Renal pelvis (tissue), 4 donors: Measurements from ENCODE around the gene USP9X. TPM values are rescaled to one million over a fixed set of nuclear protein-coding genes. Genes with fewer than 3 reads are reported as not detected.
"Not testable (repeated sequence)": the region's sequence is repeated elsewhere in the genome, so short reads cannot be mapped to it uniquely, and the experiment has no call there.

Source experiments
- DNase-seq: peaks from one replicate; pipeline ENCODE4 v3.0.0-alpha.2; 2013
- polyA plus RNA-seq, 3 donors: library from polyadenylated mRNA; unstranded; fragments of 120-200 nt; gene quantifications; one replicate each; pipeline ENCODE4 v1.2.1, GENCODE V29; 2013; ENCODE audit not compliant: insufficient read length in 3 of 3

Gene USP9X
- polyA plus RNA-seq, 3 donors: 57.3 to 71.3 (median 61.8) TPM

DNA sequence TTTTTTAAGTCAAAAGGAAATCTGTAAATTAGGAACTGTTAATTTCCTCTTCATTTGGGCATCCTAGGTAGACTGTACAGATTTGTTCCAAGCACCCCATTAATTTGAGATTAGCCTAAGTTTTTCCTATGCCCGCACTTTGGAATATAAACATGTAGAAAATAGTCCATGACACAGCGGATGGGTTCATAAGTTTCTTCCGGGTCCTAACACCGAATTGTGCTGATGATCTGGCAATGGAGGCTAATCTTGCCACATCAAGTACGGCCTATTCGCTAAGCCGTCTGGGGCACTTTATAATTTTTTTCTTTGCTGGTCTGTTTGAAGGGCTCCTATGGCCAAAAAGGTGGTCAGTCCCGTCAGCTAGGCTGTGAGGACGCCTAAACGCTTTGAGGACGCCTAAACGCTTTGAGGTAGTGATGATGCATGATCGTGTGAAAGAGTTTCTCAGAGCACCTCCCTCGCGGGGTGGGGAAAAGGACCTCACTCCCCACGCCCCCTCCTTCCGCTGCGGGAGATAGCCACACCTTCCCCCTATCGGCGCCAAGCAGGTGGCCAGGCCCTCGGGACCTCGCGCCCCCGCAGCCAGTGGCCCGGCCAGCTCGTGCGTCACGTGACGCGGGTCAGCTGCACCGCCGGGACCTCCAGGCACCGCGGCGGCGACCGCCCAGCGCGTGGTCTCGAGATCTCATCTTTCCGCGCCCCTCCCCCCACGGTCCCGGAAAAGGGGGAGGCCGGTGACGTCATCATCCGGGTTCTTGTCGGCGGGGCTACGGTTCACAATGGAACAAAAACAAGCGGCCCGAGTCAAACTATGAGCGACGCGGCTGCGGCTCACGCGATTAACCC is 977 bp upstream of the USP9X start:
- DNase-seq: peak; percentile 95

GRCh38 chrX:41085512-41085877 is 250 bp downstream of the USP9X start:
- no peak for DNase-seq

- DNase-seq: peak; percentile 57
Observed at GRCh38 chrX:41085878-41086626, 807 bp downstream of the USP9X start.

DNA sequence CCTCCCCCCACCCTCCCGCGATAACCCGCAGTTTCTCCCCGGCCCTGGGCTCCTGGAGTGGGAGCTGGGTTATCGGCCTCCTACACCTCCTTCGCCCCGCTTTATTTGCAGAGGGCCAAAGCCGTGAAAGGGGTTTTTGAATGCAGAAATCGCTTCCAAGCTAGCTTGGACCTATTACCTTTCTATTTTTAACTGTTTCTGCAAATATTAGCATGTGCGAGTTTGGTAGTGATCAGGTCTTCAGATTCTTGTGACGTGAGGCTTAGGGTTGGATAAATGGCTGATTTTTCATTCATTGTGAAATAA is 1.3 kb downstream of the USP9X start:
- no peak for DNase-seq

GRCh38 chrX:41087201-41087600 is 2.0 kb downstream of the USP9X start:
- no peak for DNase-seq

GRCh38 chrX:41090568-41091238 is 5.5 kb downstream of the USP9X start:
- no peak for DNase-seq

DNA sequence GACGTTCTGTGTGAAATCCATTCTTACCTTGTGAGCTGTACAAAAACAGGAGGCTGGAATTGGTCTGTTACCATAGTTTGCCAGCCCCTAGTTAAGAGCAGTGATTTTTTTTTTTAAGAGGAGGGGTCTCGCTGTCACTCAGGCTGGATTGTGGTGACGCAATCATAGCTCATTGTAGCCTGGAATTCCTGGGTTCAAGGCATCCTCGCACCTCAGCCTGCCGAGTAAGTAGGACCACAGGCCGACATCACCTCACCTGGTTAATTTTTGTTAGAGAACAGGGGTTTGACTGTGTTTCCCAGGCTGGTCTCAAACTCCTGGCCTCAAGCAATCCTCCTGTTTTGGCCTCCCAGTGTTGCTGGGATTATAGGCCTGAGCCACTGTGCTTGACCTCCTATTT is 7.5 kb downstream of the USP9X start:
- no peak for DNase-seq

DNA sequence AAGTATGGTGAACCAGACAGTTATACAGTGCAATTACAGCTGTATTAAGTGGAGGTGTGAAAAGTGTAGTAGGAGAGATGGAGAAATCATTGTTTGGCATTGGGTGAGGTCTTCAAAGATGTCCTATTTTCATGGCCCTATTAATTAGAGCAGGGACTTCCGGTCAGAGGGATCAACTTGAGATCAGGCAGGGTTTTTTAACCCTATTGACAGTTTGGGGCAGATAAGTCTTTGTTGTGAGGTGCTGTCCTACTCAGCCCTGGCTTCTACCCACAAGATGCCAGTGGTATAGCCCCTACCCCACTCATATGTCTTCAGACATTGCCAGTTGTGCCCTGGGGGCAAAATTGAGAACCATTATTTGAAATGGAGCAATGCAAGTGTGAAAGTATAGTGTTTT is 9.9 kb downstream of the USP9X start:
- DNase-seq: no peak

DNA sequence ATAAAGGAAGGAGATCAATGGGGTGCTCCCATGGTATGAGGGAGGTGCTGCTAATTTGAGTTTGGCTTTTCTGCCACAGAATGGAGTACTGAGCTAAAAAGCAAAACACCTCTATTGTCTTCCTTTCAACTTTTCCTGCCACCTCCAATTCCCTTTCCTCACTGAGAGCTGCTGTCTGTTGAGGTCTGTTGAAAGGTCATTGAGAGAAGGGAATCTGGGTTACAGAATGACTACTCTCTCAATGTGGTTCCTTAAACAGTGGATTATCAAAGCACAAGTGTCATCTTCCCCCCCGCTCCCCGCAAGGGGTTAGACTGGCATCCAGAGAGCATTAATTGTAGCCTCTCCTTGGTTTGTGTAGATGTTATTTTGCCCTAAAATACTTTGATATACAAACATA is 10.7 kb downstream of the USP9X start:
- DNase-seq: no peak

GRCh38 chrX:41096339-41096955 is 11.2 kb downstream of the USP9X start:
- DNase-seq: no peak

GRCh38 chrX:41097326-41097725 is 12.1 kb downstream of the USP9X start:
- no peak for DNase-seq

GRCh38 chrX:41100200-41100599 is 15.0 kb downstream of the USP9X start:
- no peak for DNase-seq

- DNase-seq: no peak
Observed at GRCh38 chrX:41100819-41101218, 15.6 kb downstream of the USP9X start.

DNA sequence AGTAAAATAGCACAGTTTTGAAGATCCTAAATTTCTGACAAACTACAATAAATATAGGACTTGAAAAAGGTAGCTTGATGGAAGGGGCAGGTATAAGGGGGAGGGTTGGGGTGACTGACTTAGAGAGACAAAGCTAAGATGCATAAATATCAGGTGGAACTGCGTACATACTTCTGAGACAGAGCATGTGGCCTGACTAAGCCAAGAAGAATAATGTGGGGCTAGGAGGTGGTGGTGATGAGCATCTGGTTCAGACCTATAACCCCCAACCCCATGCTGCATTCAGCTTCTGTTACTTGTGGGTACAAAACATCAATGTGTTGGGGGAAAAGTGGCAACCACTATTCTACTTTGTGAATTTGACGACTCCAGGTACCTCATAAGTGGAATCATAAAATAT is 19.8 kb downstream of the USP9X start:
- DNase-seq: no peak

- DNase-seq: not testable (repeated sequence)
Observed at GRCh38 chrX:41106257-41106656, 21.0 kb downstream of the USP9X start.

GRCh38 chrX:41108007-41108406 is 22.8 kb downstream of the USP9X start:
- DNase-seq: no peak

DNA sequence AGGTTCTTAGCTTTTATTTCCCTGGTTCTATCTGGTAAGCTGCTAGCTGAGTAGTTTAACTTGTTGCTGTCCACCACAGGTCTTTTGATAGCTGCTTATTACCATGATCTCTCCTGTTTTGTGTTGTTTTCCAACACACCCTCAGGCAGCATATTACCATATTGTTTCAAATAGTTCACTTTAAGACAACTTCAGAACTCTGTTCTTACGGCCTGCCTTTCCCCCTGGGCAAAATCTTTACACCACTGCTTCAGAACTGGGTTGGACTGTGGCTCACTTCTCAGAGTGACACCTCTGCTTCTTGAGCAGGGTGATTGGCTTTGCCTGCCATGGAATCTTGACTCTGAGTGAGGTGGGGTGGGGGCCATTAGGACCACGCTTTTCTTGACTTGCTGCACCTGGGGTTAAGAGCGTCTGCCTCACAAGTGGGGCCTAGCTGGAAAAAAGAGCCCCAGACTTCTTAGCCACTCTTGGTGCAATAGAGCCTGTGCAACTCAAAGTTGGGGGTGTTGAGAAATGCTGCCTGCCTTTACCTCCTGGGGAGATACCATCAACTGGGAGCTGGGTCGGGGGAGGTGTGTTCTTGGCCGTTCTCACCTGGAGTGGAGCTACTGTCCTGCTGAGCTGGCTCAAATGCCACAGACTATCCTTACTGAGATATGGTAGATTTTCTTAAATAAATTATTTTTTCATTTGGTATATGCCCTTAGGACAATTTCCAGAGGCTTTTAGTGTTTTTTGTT is 23.4 kb downstream of the USP9X start:
- no peak for DNase-seq

GRCh38 chrX:41110801-41111625 is 25.8 kb downstream of the USP9X start:
- no peak for DNase-seq

- DNase-seq: peak; percentile 15
Observed at GRCh38 chrX:41115104-41115425, 29.8 kb downstream of the USP9X start.

DNA sequence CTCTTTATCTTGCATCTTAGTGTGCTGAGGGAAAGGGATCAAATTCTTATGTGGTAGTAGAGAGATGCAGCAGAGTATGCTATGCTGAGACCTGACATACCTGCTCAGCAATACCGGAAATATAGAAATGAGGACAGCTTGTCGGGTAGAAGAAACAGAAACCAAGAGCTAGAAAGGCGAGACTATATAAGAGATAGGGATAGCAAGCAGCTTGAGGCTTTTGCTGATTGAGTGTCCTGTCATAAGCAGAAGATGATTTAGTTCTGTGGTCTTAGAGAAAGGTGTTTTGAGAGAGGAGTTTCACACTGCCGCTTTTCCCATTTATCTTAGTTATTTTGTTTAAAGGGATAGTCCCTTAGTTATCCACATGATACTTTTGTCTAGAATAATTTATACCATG is 31.7 kb downstream of the USP9X start:
- no peak for DNase-seq

DNA sequence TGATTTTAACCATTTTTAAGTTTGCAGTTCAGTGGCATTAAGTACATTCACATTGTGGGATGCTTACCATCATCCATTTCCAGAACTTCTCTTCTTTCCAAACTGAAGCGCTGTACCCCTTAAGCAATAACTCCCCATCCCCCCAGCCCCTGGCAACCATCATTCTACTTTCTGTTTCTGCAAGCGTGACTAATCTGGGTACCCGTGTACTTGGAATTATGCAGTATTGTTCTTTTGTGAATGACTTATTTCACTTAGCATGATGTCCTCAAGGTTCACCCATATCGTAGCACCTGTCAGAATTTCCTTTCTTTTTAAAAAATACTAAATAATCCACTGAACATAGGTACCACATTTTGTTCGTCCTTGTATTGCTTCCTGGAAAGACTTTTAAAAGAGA is 32.9 kb downstream of the USP9X start:
- no peak for DNase-seq
